Activated T-helper 17 cell treated with anti-CD3 and anti-CD28 coated beads, Interleukin-2, amount 50 U/mL, for 72 hours (primary cell): ENCODE measurements around the gene ORMDL3. TPM values are rescaled to one million over a fixed set of nuclear protein-coding genes. Genes with fewer than 3 reads are reported as not detected.
"Not testable (repeated sequence)": the region's sequence is repeated elsewhere in the genome, so short reads cannot be mapped to it uniquely, and the experiment has no call there.

Experiments used
- ATAC-seq: fragments of 150-1000 bp; cut with Tn5 transposase; replicated peaks from 2 replicates; pipeline ENCODE4 v1.10.0; 2021; ENCODE audit warnings: mild to moderate bottlenecking, moderate library complexity
- H3K27ac Mint-ChIP-seq: one replicate; pipeline ENCODE4 v1.8.0; 2022; ENCODE audit warnings: mixed read lengths
- H3K27me3 Mint-ChIP-seq: one replicate; pipeline ENCODE4 v1.8.0; 2022; ENCODE audit warnings: mixed read lengths
- H3K36me3 Mint-ChIP-seq: one replicate; pipeline ENCODE4 v1.8.0; 2022; ENCODE audit warnings: low read depth, mild to moderate bottlenecking, mixed read lengths
- H3K4me1 Mint-ChIP-seq: one replicate; pipeline ENCODE4 v1.8.0; 2022; ENCODE audit warnings: mixed read lengths
- H3K4me3 Mint-ChIP-seq: one replicate; pipeline ENCODE4 v1.8.0; 2022; ENCODE audit warnings: mild to moderate bottlenecking, mixed read lengths
- H3K9me3 Mint-ChIP-seq: one replicate; pipeline ENCODE4 v1.8.0; 2022; ENCODE audit warnings: mixed read lengths
- total RNA-seq, 2 donors: library from RNA; stranded (reverse); gene quantifications; one replicate each; pipeline ENCODE4 v1.2.3, GENCODE V29; 2022

The ORMDL3 gene
- total RNA-seq, 2 donors from 2014 or later: 66.8 to 70.3 TPM

DNA sequence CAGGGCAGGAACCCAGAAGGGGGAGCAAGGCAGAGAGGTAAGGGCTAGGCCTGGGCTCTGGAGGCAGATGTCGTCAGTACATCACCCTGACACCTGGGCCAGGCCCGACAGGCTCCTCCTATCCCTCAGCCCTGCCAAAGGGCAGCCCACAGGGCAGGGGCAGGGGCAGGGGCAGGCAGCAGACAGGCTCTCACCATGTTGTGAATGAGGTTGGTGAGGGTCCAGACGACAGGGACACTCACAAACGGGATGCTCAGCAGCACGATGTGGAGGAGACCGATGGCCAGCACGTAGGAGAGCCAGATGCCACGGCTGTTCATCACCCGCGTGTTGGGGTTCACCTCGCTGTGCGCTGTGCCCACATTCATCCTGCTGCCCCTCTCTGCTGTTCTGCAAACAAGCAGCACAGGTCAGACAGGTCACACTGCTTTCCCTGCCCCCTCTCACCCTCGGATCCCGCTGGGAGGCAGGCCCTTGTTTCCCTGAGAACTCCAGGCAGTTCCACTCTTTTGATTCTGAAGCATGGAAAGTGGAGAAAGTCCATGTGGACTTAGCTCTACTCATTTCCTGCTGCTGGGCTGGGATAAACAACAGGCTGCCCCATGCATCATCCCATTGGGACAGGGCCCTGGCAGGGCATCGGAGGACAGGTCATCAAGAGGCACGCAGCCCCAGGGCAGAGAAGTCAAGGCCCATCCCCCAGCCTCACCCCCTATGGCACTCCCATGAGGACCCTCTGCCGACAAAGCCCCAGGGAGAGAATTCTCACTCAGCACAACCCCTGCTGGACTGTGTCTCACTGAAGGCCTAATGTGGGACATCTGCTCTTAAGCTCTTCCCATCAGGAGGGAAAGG is 3.3 kb downstream of the ORMDL3 start:
- Mint-ChIP-seq H3K36me3 (peaks cover 49% of the 10 kb centered on the region), H3K4me1 (peaks cover 41% of the 10 kb centered on the region), H3K9me3 (no peaks in the 10 kb centered on the region), H3K4me3 (peak overlapping the region; percentile 89), H3K27me3 (no peaks in the 10 kb centered on the region), H3K27ac (peak overlapping the region; percentile 92)
- no peak for ATAC-seq

DNA sequence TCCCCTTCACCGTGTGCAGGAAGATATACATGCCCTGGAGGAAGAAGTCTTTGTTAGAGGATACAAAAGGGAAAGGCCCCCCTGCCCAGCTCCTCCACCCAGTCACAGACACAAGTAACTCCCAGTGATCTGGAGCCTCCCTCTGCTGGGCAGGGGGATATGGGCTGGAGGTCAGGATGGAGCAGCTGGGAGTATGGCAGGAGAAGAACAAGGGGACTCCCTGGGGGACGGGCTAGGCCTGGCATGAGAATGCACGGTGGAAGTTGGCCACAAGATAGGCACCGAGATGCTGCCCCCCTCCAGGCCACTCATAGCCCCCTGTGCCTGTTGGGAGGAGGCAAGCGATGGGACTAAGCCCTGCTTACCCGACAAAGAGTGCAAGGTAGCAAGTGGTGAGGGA is 4.2 kb downstream of the ORMDL3 start:
- no peak for ATAC-seq
- Mint-ChIP-seq H3K36me3 (peaks cover 56% of the 10 kb centered on the region), H3K27ac (peak overlapping the region; percentile 90), H3K4me3 (peak overlapping the region; percentile 7), H3K27me3 (no peaks in the 10 kb centered on the region), H3K4me1 (peaks cover 44% of the 10 kb centered on the region), H3K9me3 (no peaks in the 10 kb centered on the region)

DNA sequence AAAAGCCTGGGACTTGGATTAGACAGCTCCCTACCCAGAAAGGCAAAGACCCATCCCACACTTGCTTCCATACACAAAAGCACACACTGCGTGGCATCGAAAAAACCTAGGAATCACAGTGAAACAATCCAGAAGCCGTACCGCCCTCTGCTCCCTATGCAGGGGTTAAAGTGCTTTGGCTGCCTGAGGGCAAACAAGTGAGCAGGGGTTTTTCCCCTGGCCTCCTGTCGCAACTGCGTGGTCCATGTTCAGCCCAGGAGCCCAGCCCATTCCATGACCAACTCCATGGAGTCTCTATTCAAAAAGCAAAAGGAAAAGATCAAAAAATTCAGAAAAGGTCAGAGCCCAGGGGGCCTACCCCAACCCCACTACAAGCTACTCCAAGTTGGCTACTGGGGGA is 5.4 kb downstream of the ORMDL3 start:
- Mint-ChIP-seq H3K36me3 (peaks cover 66% of the 10 kb centered on the region), H3K27ac (peak overlapping the region; percentile 90), H3K27me3 (no peaks in the 10 kb centered on the region), H3K4me3 (peak overlapping the region; percentile 72), H3K9me3 (no peaks in the 10 kb centered on the region), H3K4me1 (peaks cover 43% of the 10 kb centered on the region)
- no peak for ATAC-seq

DNA sequence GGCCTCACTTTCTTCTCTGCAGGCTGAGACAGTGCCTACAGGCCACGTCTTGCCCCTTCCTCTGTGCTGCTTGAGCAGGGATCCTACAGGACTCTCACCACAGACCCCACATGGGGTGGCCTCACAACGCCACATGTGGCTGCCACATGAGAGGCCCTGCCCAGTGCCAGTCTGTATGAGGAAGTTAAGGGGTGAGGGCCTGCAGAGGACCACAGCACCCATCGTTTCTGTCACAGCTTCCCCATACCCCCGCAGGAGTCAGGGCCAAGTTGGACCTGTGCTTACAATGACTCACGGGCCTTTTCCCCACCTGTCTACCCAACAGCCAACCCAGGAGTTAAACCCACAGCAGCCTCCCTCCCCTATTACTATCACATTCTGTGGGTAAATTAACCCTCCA is 6.1 kb downstream of the ORMDL3 start:
- peak overlapping the region; percentile 72 for H3K4me3 Mint-ChIP-seq
- no peaks in the 10 kb centered on the region for H3K9me3 Mint-ChIP-seq
- H3K27ac Mint-ChIP-seq: peak overlapping the region; percentile 90
- H3K4me1 Mint-ChIP-seq: peaks cover 46% of the 10 kb centered on the region
- ATAC-seq: peak; percentile 79
- H3K27me3 Mint-ChIP-seq: no peaks in the 10 kb centered on the region
- H3K36me3 Mint-ChIP-seq: peaks cover 72% of the 10 kb centered on the region

DNA sequence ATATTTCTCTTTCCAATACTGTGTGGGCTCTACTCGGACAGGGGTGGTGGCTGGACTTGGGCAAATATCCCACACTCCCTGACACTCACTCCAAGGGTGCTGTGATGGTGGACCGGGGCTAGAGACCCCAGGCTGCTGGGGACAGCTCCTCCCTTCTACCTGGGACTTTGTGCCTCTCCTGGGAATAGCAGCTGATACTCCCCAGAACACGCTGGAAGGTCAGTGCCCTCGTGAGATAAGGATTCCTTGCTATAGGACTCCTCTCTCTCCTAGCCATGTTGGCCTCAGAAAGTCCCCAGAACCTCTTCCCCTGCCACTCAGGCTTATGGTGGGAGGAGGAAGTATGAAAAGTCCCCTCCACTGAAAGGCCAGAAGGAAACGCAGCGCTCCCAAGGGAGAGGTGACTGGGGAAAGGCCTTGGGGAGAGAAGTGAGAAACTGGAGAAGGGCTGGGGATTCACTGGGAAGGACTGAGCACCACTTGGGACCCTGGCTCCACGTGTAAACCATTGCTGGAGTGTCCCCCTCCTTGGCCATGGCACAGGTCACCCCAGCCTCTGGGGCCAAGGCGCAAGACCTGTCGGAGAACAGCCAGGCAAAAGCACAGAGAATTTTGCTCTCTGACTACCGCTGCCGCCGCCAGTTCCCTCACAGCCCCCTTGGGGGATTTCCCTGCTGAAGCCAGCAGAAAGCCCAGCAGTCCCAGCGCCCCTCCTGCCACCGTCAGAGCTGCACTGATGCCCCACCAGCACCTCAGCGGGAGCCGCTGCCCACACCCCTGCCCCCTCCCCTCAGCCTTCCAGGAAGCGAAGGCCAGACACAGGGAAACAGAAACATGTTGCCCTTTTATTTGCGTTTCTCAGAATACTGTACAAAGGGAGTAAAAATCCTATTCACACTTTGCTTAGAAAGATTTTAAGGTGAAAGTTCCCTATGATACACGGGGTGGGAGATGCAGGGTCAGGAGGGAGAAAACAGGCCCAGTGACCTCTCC is 6.9 kb downstream of the ORMDL3 start:
- Mint-ChIP-seq H3K27me3 (no peaks in the 10 kb centered on the region), H3K4me1 (peaks cover 46% of the 10 kb centered on the region), H3K4me3 (peak overlapping the region; percentile 72), H3K9me3 (no peaks in the 10 kb centered on the region), H3K27ac (peak overlapping the region; percentile 90), H3K36me3 (peaks cover 79% of the 10 kb centered on the region)
- ATAC-seq: peak; percentile 59

DNA sequence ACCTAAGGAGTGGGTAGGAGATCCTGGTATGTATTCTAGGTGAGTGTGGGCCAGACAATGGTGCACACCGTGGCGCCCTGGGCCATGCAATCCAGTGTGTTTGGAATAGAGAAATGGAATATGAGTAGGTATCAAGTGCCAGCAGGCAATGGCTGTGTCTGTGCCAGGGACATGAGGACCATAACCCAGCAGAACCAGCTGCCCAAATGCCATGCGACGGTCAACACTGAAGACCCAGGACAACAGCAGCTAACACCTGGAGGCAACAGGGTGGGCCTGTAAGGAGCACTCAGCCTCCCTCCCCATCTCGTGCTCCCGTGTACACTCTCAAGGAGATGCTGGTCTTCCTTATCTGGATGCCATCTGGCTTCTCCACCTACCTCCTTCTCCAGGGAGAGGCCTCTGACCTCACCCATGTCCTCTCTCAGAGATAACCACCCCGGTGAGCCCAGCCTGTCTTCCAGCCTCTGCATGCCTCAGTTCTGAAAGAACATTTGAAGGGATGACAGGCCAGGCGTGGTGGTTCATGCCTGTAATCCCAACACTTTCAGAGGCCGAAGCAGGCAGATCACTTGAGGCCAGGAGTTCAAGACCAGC is 8.2 kb downstream of the ORMDL3 start:
- peaks cover 36% of the 10 kb centered on the region for H3K4me1 Mint-ChIP-seq
- no peaks in the 10 kb centered on the region for H3K9me3 Mint-ChIP-seq
- ATAC-seq: no peak
- H3K27ac Mint-ChIP-seq: no peak overlapping the region
- H3K27me3 Mint-ChIP-seq: no peaks in the 10 kb centered on the region
- no peak overlapping the region for H3K4me3 Mint-ChIP-seq
- H3K36me3 Mint-ChIP-seq: peaks cover 76% of the 10 kb centered on the region

DNA sequence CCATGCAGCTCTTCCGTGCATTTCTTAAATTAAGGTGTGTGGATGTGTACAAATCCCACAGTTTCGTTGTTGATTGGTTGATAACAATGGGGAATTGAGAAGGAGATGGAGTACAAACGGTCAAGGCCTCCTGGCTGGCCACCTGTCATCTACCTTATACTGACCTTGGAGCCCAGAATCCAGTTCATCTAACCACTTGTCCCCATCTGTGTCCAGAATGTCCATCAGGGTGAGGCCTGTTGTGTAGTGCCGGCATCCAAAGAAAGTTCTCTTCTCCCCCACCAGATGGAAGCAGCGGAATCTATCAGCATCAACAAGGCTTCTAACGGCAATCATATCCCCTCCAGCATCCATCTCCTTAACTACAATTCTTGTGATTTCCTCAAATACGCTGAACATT is 10.5 kb downstream of the ORMDL3 start:
- Mint-ChIP-seq H3K4me3 (no peak overlapping the region), H3K36me3 (peaks cover 78% of the 10 kb centered on the region), H3K27ac (peak overlapping the region; percentile 66), H3K27me3 (no peaks in the 10 kb centered on the region), H3K4me1 (peaks cover 23% of the 10 kb centered on the region), H3K9me3 (no peaks in the 10 kb centered on the region)
- no peak for ATAC-seq

DNA sequence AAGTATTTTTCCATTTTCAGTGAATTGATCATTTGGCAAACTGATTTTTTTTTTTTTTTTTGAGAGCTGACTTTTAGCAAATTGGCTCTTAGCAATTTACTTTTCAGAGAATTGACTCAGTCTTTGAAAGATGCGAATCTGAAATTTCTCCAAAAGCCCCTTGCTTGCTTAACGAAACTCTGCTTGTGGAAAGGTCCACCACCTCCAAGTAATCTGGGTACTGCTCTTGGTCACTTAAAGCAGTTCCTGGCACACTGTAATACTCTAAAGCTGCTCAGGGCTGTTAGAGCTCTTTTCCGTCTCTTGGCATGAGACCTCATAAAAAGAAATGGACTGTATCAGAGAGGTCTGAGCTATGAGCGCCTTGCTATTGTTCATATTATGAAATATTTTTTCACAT is 11.8 kb downstream of the ORMDL3 start:
- Mint-ChIP-seq H3K27ac (peak overlapping the region; percentile 66), H3K27me3 (no peaks in the 10 kb centered on the region), H3K36me3 (peaks cover 84% of the 10 kb centered on the region), H3K4me3 (peak overlapping the region; percentile 8), H3K9me3 (no peaks in the 10 kb centered on the region), H3K4me1 (peaks cover 11% of the 10 kb centered on the region)
- peak; percentile 69 for ATAC-seq

DNA sequence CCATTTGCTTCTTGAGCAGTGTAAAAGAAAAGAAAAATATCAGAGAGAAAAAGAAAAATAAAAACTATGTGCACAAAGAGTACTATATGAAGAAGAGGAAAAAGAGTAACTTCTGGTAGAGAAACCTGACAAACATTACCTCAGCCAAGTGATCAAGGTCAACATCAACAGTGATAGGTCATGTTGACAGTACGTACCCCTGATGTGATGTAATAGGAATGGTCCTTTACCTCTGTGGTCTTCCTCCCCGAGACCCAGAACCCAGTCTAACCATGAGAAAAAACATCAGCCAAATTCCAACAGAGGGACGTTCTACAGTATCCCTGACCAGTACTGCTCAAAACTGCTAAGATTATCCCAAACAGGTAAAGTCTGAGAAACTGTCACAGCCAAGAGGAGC is 13.4 kb downstream of the ORMDL3 start:
- Mint-ChIP-seq H3K36me3 (peaks cover 88% of the 10 kb centered on the region), H3K27ac (no peak overlapping the region), H3K27me3 (no peaks in the 10 kb centered on the region), H3K4me1 (peaks cover 11% of the 10 kb centered on the region), H3K9me3 (no peaks in the 10 kb centered on the region), H3K4me3 (no peak overlapping the region)
- no peak for ATAC-seq

DNA sequence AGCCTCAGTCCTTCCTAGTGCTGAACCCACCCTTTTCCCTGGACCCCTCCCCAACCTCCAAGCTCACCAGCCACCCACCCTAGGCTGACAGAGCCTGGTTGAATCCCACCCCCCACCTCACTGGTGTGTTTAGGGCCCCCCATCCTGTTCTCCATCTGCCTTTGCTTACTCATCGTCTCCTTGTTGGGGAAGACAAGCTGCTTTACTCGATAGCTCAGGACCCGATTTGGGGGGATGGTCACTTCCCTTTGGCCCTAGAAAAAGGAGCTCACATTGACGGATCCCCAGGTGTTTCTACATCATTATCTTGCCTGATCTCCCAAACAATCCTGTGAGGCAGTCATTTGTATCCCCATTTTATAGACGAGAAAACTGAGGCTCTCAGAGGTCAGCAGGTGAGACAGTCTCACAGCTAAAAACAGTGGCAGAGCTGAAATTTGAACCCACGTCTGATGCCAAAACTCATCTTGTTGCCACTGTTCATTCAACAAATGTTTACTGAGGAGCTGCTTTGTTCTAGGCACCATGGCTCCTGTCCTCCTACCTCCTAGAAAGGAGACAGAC is 18.5 kb downstream of the ORMDL3 start:
- Mint-ChIP-seq H3K36me3 (peaks cover 81% of the 10 kb centered on the region), H3K4me1 (peaks cover 6% of the 10 kb centered on the region), H3K27ac (no peak overlapping the region), H3K4me3 (no peak overlapping the region), H3K27me3 (no peaks in the 10 kb centered on the region), H3K9me3 (no peaks in the 10 kb centered on the region)
- no peak for ATAC-seq

DNA sequence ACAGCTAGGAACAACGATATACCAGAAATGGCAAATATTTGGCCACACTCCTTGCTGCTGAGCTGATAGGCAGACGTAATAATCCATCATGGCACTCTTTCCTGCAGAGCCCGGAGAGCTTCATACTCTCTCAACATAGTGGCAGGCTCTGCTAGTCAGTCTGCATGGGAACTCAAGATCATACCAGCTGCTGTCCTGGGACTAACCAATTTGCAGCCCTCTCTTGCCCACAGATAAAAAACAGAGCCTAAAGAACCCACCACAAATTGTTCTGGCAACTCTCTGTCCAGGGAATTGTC is 22.5 kb downstream of the ORMDL3 start:
- no peak for ATAC-seq
- Mint-ChIP-seq H3K4me1 (peaks cover 10% of the 10 kb centered on the region), H3K9me3 (no peaks in the 10 kb centered on the region), H3K27me3 (no peaks in the 10 kb centered on the region), H3K36me3 (peaks cover 52% of the 10 kb centered on the region), H3K27ac (peak overlapping the region; percentile 38), H3K4me3 (no peak overlapping the region)

DNA sequence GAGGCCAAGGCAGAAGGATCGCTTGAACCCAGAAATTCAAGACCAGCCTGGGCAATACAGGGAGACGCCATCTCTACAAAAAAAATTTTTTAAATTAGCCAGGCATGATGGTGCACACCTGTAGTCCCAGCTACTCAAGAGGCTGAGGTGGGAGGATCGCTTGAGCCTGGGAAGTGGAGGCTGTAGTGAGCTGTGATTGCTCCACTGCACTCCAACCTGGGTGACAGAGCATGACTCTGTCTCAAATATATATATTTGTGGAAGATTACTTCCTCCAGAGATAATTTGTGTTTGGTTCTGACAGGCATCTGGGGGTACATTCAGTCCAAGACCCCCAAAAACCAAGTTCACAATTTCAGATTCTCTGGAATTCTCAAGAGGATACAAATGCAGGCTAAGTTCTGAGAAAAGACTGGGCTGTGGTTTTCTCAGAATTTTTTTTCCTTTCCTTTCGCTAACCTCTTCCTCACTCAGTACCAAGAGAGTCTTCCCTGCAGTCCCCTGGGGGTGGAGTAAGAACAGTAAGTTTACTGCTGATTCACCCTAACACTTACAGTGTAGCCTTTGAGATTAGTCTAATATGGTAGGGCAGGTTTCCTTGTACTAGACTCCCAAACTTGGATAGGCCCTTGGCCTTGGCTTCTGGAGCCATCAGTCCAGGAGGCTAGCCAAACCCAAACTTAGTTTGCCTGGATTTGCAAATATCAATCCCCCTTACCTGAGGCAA is 24.1 kb downstream of the ORMDL3 start:
- H3K27ac Mint-ChIP-seq: peak overlapping the region; percentile 40
- no peaks in the 10 kb centered on the region for H3K27me3 Mint-ChIP-seq
- peaks cover 39% of the 10 kb centered on the region for H3K36me3 Mint-ChIP-seq
- H3K4me3 Mint-ChIP-seq: peak overlapping the region; percentile 27
- H3K4me1 Mint-ChIP-seq: peaks cover 10% of the 10 kb centered on the region
- peak; percentile 92 for ATAC-seq
- no peaks in the 10 kb centered on the region for H3K9me3 Mint-ChIP-seq

DNA sequence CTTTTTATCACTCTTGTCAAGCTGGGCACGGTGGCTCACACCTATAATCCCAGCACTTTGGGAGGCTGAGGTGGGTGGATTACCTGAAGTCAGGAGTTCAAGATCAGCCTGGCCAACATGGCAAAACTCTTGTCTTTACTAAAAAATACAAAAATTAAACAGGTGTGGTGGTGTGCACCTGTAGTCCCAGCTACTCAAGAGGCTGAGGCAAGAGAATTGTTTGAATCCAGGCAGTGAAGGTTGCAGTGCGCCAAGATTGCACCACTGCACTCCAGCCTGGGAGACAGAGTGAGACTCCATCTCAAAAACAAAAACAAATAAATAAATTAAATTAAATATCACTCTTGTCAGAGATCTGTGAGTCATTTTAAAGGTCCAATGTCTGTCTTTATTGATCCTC is 25.4 kb downstream of the ORMDL3 start:
- H3K36me3 Mint-ChIP-seq: peaks cover 30% of the 10 kb centered on the region
- not testable (repeated sequence) for H3K27me3 Mint-ChIP-seq, ATAC-seq

DNA sequence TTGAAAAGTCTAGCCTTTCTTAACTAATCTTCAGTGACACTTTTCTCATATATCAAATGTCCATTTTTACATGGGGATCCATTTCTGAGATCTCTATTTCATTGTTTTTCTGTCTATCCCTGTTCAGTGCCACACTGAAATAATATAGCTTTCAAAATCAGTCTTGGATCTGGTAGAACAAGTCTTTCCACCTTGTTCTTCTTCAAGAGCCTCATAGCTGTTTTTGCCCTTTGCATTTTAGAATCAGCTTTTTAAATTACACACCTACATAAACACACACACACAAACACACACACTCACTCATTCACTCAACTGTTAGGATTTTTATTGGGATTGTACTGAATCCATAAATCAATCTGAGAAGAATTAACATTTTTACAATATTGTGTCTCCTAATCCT is 28.2 kb downstream of the ORMDL3 start:
- H3K4me3 Mint-ChIP-seq: no peak overlapping the region
- peaks cover 10% of the 10 kb centered on the region for H3K4me1 Mint-ChIP-seq
- H3K36me3 Mint-ChIP-seq: peaks cover 10% of the 10 kb centered on the region
- no peak for ATAC-seq
- no peaks in the 10 kb centered on the region for H3K9me3 Mint-ChIP-seq
- no peaks in the 10 kb centered on the region for H3K27me3 Mint-ChIP-seq
- no peak overlapping the region for H3K27ac Mint-ChIP-seq

More for the DNA sequence above, 25.4 kb downstream of the ORMDL3 start:
- peaks cover 10% of the 10 kb centered on the region for H3K4me1 Mint-ChIP-seq
- H3K4me3 Mint-ChIP-seq, H3K27ac Mint-ChIP-seq, H3K9me3 Mint-ChIP-seq: not testable (repeated sequence)
